GM06990 (cell line): ENCODE results near the gene IL17F.
A peak's percentile ranks its signal among the peaks of the same experiment; 100 is the strongest.
"Not testable (repeated sequence)": the region's sequence is repeated elsewhere in the genome, so short reads cannot be mapped to it uniquely, and the experiment has no call there.

Experiments used
- DNase-seq: peaks from one replicate; pipeline ENCODE4 v3.0.0-alpha.2; 2011; ENCODE audit not compliant: insufficient read length; ENCODE audit errors: extremely low read depth
- H3K27me3 ChIP-seq: replicated peaks from 2 replicates; pipeline ENCODE4 v1.6.0; 2011; ENCODE audit warnings: low read length; ENCODE audit not compliant: control insufficient read depth, insufficient read depth
- H3K36me3 ChIP-seq: 2 replicates; pipeline ENCODE4 v1.5.1; 2011; ENCODE audit warnings: low read length; ENCODE audit not compliant: control insufficient read depth, insufficient read depth
- H3K4me3 ChIP-seq: replicated peaks from 2 replicates; pipeline ENCODE4 v1.5.1; 2011; ENCODE audit warnings: low read depth, mild to moderate bottlenecking, control low read depth, low read length
- TF ChIP-seq, protein P1 (sequence below): IDR thresholded peaks from 2 replicates; pipeline ENCODE4 v1.5.1; 2011; ENCODE audit warnings: low read length, control low read depth, mild to moderate bottlenecking, inconsistent platforms; ENCODE audit not compliant: insufficient read depth, poor library complexity, severe bottlenecking

IL17F gene

DNA sequence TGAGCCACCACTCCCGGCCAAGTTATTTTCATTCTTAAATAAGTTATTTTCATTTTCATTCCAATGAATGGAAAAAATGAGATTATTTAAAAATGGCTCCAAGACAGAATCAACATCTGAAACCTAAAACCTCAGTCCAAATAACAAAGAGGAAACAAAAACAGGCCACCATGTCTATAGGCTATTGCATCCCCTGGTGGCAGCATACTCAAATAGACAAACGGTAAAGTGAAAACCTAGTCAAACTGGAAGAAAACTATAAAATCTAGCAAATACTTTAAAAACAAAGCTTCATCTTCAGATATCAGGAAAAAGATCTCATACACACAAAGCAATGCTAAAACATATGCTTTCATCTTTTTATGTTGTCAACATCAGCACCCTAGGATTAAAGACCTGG is 37.2 kb downstream of the IL17F start:
- DNase-seq = no peak
- H3K4me3 ChIP-seq = no peak overlapping the region
- H3K36me3 ChIP-seq = no peaks in the 10 kb centered on the region
- TF ChIP-seq, protein P1, sequence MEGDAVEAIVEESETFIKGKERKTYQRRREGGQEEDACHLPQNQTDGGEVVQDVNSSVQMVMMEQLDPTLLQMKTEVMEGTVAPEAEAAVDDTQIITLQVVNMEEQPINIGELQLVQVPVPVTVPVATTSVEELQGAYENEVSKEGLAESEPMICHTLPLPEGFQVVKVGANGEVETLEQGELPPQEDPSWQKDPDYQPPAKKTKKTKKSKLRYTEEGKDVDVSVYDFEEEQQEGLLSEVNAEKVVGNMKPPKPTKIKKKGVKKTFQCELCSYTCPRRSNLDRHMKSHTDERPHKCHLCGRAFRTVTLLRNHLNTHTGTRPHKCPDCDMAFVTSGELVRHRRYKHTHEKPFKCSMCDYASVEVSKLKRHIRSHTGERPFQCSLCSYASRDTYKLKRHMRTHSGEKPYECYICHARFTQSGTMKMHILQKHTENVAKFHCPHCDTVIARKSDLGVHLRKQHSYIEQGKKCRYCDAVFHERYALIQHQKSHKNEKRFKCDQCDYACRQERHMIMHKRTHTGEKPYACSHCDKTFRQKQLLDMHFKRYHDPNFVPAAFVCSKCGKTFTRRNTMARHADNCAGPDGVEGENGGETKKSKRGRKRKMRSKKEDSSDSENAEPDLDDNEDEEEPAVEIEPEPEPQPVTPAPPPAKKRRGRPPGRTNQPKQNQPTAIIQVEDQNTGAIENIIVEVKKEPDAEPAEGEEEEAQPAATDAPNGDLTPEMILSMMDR = peak; percentile 55
- H3K27me3 ChIP-seq = no peaks in the 10 kb centered on the region

- Histone ChIP-seq H3K36me3 (no peaks in the 10 kb centered on the region), H3K27me3 (no peaks in the 10 kb centered on the region), H3K4me3 (no peak overlapping the region)
- DNase-seq = no peak
- TF ChIP-seq, protein P1 = no peak
Observed at GRCh38 chr6:52201493-52201892, 42.8 kb downstream of the IL17F start.

GRCh38 chr6:52201046-52201445 is 43.3 kb downstream of the IL17F start:
- no peak for DNase-seq
- no peak overlapping the region for H3K4me3 ChIP-seq
- no peaks in the 10 kb centered on the region for H3K27me3 ChIP-seq
- no peaks in the 10 kb centered on the region for H3K36me3 ChIP-seq
- TF ChIP-seq, protein P1 = no peak

DNA sequence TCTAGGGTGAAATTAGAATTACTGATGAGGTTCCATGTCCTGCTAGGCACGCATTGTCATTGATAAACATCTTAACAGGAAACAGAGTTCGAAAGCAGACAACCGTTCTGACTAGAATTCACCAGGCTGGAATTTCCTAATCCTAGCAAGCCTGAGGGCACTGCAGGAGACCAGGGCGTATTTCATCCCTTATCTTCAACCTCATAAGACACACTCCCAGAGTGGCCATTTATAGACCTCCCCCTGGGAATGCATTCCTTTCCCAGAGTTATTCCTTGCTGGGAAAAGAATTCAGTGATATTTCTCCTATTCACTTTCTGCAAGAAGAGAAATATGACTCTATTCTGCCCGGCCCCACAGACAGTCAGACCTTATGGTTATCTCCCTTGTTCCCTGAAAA is 44.2 kb downstream of the IL17F start:
- H3K4me3 ChIP-seq, DNase-seq, H3K36me3 ChIP-seq, H3K27me3 ChIP-seq: not testable (repeated sequence)

DNA sequence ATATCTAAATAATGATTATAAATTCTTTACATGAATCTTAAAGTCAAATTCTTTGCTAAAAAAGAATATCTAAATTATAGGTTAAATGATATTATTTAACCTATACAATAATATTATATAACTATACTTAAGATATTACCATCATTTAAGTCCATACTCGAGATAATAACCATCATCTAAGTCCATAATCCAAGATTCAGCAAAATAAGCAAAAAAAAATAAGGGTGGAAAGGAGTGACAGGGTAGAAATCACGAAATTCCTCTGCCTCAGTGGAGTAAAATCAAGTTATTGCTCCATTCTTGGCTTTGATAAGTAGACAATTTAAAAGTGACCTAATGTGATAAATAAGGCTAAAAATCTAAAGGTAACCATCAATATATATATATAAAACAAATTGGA is 48.4 kb downstream of the IL17F start:
- TF ChIP-seq, protein P1 = no peak
- H3K4me3 ChIP-seq = no peak overlapping the region
- H3K27me3 ChIP-seq = no peaks in the 10 kb centered on the region
- DNase-seq = no peak
- no peaks in the 10 kb centered on the region for H3K36me3 ChIP-seq

DNA sequence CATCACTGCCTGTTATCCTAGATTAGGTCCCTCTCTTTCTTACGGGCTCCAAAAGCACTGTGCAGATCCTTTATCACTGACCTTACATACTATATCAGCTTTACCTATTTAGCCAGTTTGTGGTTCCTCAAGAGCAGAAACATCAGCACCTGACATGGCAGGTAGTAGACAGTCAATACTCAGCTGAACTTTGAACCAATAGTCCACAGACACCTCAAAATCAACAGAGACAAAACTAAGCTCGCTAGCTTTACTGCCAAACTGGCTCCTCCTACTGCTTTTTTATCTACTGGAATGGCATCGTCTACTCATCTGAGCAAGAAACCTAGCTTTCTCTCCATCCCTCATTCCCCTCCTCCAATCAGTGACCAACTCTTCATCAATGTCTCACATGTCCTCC is 52.5 kb downstream of the IL17F start:
- TF ChIP-seq, protein P1 = no peak
- H3K4me3 ChIP-seq = no peak overlapping the region
- DNase-seq = no peak

More for the DNA sequence above, 52.5 kb downstream of the IL17F start:
- no peaks in the 10 kb centered on the region for H3K27me3 ChIP-seq
- H3K36me3 ChIP-seq = no peaks in the 10 kb centered on the region
